CD4-positive, alpha-beta T cell treated with Interleukin-15 for 4 hours (primary cell): Measurements from ENCODE around the gene ACSS1.

Source experiments
- DNase-seq: peaks from one replicate; pipeline ENCODE4 v3.0.0-alpha.2; 2020; ENCODE audit warnings: low spot score

The ACSS1 gene

GRCh38 chr20:24971376-24972101 is 86.4 kb downstream of the ACSS1 start:
- no peak for DNase-seq

- no peak for DNase-seq
These were observed 87.2 kb downstream of the ACSS1 start for GRCh38 chr20:24970754-24971153.

- DNase-seq: no peak
These were observed 87.8 kb downstream of the ACSS1 start for GRCh38 chr20:24970030-24970553.

GRCh38 chr20:24969186-24970029 is 88.5 kb downstream of the ACSS1 start:
- DNase-seq: no peak

GRCh38 chr20:24968278-24968800 is 89.6 kb downstream of the ACSS1 start:
- no peak for DNase-seq

GRCh38 chr20:24966317-24967012 is 91.5 kb downstream of the ACSS1 start:
- no peak for DNase-seq

GRCh38 chr20:24965065-24965919 is 92.6 kb downstream of the ACSS1 start:
- no peak for DNase-seq

GRCh38 chr20:24964506-24964840 is 93.5 kb downstream of the ACSS1 start:
- no peak for DNase-seq

GRCh38 chr20:24963672-24964505 is 94.0 kb downstream of the ACSS1 start:
- DNase-seq: no peak

- no peak for DNase-seq
These were observed 95.4 kb downstream of the ACSS1 start for GRCh38 chr20:24962510-24962909.

- no peak for DNase-seq
These were observed 95.8 kb downstream of the ACSS1 start for GRCh38 chr20:24962182-24962492.

GRCh38 chr20:24961384-24962181 is 96.4 kb downstream of the ACSS1 start:
- no peak for DNase-seq

- peak; percentile 55 for DNase-seq
These were observed 97.1 kb downstream of the ACSS1 start for GRCh38 chr20:24960861-24961260.

- no peak for DNase-seq
These were observed 97.6 kb downstream of the ACSS1 start for GRCh38 chr20:24960302-24960801.

- DNase-seq: no peak
These were observed 98.2 kb downstream of the ACSS1 start for GRCh38 chr20:24959591-24960301.

GRCh38 chr20:24958506-24959385 is 99.2 kb downstream of the ACSS1 start:
- DNase-seq: no peak

- no peak for DNase-seq
These were observed 100.5 kb downstream of the ACSS1 start for GRCh38 chr20:24957326-24958016.
